HCT116 (cell line): ENCODE measurements around the gene UNC79. TPM values are rescaled to one million over a fixed set of nuclear protein-coding genes. Genes with fewer than 3 reads are reported as not detected.

Experiments used
- ATAC-seq: fragments of 200-7000 bp; cut with Tn5 transposase; 2 replicates; pipeline ENCODE4 v1.9.1; 2020; ENCODE audit warnings: mild to moderate bottlenecking, moderate library complexity
- Bru-seq: library from RNA; stranded (reverse); fragments of 400-500 nt; gene quantifications from one replicate; lab custom pipeline; 2021; lab: Mats Ljungman, UMichigan
- BruChase-seq, 2 experiments: library from RNA; stranded (reverse); fragments of 400-500 nt; gene quantifications; one replicate each; lab custom pipeline; 2021; lab: Mats Ljungman, UMichigan
- BruUV-seq: library from RNA; stranded (reverse); fragments of 400-500 nt; replicated peaks from 2 replicates; lab custom pipeline; 2021; lab: Mats Ljungman, UMichigan
- CTCF ChIA-PET: fragments of 300-600 bp; sonication (Branson Sonifier 250); formaldehyde crosslinking; loops from one replicate; lab custom pipeline; 2021; ENCODE audit warnings: antibody characterized with exemption; lab: Charles Lee
- POLR2A ChIA-PET: fragments of 300-600, 350-600 bp; sonication (Branson Sonifier 250); formaldehyde crosslinking; loops from one replicate; lab custom pipeline; 2021; ENCODE audit warnings: antibody characterized with exemption; lab: Charles Lee
- RAD21 ChIA-PET, 2 experiments: fragments of 300-600 bp; sonication (Branson Sonifier 250); formaldehyde crosslinking; loops; one replicate each; lab custom pipeline; 2023; ENCODE audit warnings: low total read pairs in 2 of 2; ENCODE audit not compliant: uncharacterized antibody in 2 of 2, unreplicated experiment in 2 of 2, low non-redundant PET in 1 of 2; lab: Charles Lee
- DNase-seq: peaks from one replicate; pipeline ENCODE4 v3.0.0-alpha.2; 2010; ENCODE audit warnings: low read depth, low spot score
- H2AFZ ChIP-seq: fragments of 200-600 bp; shearing (Covaris generic), sonication (generic); 2 replicates; pipeline ENCODE4 v1.6.1; 2017; ENCODE audit warnings: low read depth, mixed run types, mixed read lengths, antibody characterized with exemption, low read length; ENCODE audit not compliant: poor library complexity, severe bottlenecking
- H3K27ac ChIP-seq: 2 replicates; pipeline ENCODE4 v1.5.1; 2012; ENCODE audit warnings: low read depth, low read length
- H3K27me3 ChIP-seq: fragments of 200-600 bp; sonication (generic); 2 replicates; pipeline ENCODE4 v1.6.1; 2016; ENCODE audit warnings: mixed run types, low read length, mixed read lengths; ENCODE audit not compliant: insufficient read depth
- H3K36me3 ChIP-seq, 2 experiments: fragments of 200-500 bp in 1 of 2; fragments of 200-600 bp in 1 of 2; sonication (Bioruptor generic) in 1 of 2; sonication (generic) in 1 of 2; 2 replicates each; pipeline versions ENCODE4 v1.5.1 to v1.6.1; 2014 to 2016; ENCODE audit warnings: low read length in 2 of 2, inconsistent platforms in 1 of 2, mixed read lengths in 1 of 2, mixed run types in 1 of 2; ENCODE audit not compliant: insufficient read depth in 2 of 2, control insufficient read depth in 1 of 2
- H3K4me1 ChIP-seq, 2 experiments: fragments of 200-600 bp in 1 of 2; sonication (generic) in 1 of 2; 2 replicates each; pipeline versions ENCODE4 v1.5.1 to v1.6.1; 2012 to 2017; ENCODE audit warnings: low read length in 2 of 2, inconsistent platforms in 1 of 2, mild to moderate bottlenecking in 1 of 2, mixed read lengths in 1 of 2, mixed run types in 1 of 2, moderate library complexity in 1 of 2; ENCODE audit not compliant: insufficient read depth in 2 of 2, control insufficient read depth in 1 of 2
- H3K4me2 ChIP-seq: fragments of 200-600 bp; sonication (generic); 2 replicates; pipeline ENCODE4 v1.6.1; 2017; ENCODE audit warnings: mixed run types, low read length, mixed read lengths
- H3K4me3 ChIP-seq, 2 experiments: fragments of 200-600 bp in 1 of 2; sonication (generic) in 1 of 2; replicated peaks in 1 of 2; 2 replicates each; pipeline ENCODE4 v1.5.1; 2011 to 2016; ENCODE audit warnings: low read length in 2 of 2, control low read depth in 1 of 2, low read depth in 1 of 2, mild to moderate bottlenecking in 1 of 2, mixed read lengths in 1 of 2, mixed run types in 1 of 2
- H3K79me2 ChIP-seq: fragments of 200-600 bp; sonication (generic); 2 replicates; pipeline ENCODE4 v1.6.1; 2017; ENCODE audit warnings: mild to moderate bottlenecking, mixed run types, low read length, moderate library complexity, mixed read lengths; ENCODE audit not compliant: insufficient read depth
- H3K9ac ChIP-seq: fragments of 200-600 bp; sonication (generic); 2 replicates; pipeline ENCODE4 v1.6.1; 2016; ENCODE audit warnings: low read length, mixed read lengths
- H3K9me2 ChIP-seq: fragments of 200-600 bp; sonication (generic), shearing (Covaris generic); 2 replicates; pipeline ENCODE4 v1.6.1; 2017; ENCODE audit warnings: mixed run types, mild to moderate bottlenecking, moderate library complexity; ENCODE audit not compliant: insufficient read depth
- H3K9me3 ChIP-seq, 2 experiments: fragments of 200-500 bp in 1 of 2; fragments of 200-600 bp in 1 of 2; sonication (Bioruptor generic) in 1 of 2; sonication (generic) in 1 of 2; 2 replicates each; pipeline ENCODE4 v1.6.1; 2014 to 2017; ENCODE audit warnings: low read length in 2 of 2, mixed read lengths in 2 of 2, inconsistent platforms in 1 of 2, low read depth in 1 of 2, mild to moderate bottlenecking in 1 of 2, mixed run types in 1 of 2, moderate library complexity in 1 of 2; ENCODE audit not compliant: control insufficient read depth in 1 of 2, insufficient read depth in 1 of 2
- H4K20me1 ChIP-seq: fragments of 200-600 bp; sonication (generic), shearing (Covaris generic); 2 replicates; pipeline ENCODE4 v1.6.1; 2017; ENCODE audit warnings: mixed run types, mild to moderate bottlenecking, moderate library complexity; ENCODE audit not compliant: insufficient read depth
- CBX3 ChIP-seq: IDR thresholded peaks from 2 replicates; pipeline ENCODE4 v1.6.1; 2012; ENCODE audit warnings: low read depth
- CEBPB ChIP-seq: IDR thresholded peaks from 2 replicates; pipeline ENCODE4 v1.6.1; 2012; ENCODE audit warnings: low read depth
- EGR1 ChIP-seq: IDR thresholded peaks from 2 replicates; pipeline ENCODE4 v1.6.1; 2012; ENCODE audit warnings: low read depth
- EZH2 ChIP-seq: fragments of 200-600 bp; sonication (generic); IDR thresholded peaks from 2 replicates; pipeline ENCODE4 v1.6.1; 2017; ENCODE audit warnings: antibody characterized with exemption, mixed run types
- EZH2phosphoT487 ChIP-seq: fragments of 200-600 bp; IDR thresholded peaks from 2 replicates; pipeline ENCODE4 v1.6.1; 2018; ENCODE audit warnings: antibody characterized with exemption, borderline replicate concordance
- FOSL1 ChIP-seq: IDR thresholded peaks from 2 replicates; pipeline ENCODE4 v1.6.1; 2012; ENCODE audit warnings: low read depth
- POLR2A ChIP-seq: IDR thresholded peaks from 2 replicates; pipeline ENCODE4 v1.7.0; 2011; ENCODE audit warnings: borderline replicate concordance; ENCODE audit not compliant: insufficient read depth, insufficient read length; ENCODE audit errors: extremely low read depth
- REST ChIP-seq: IDR thresholded peaks from 2 replicates; pipeline ENCODE4 v1.6.1; 2012; ENCODE audit warnings: low read depth
- SRF ChIP-seq: IDR thresholded peaks from 2 replicates; pipeline ENCODE4 v1.6.1; 2012; ENCODE audit warnings: low read depth
- YY1 ChIP-seq: IDR thresholded peaks from 2 replicates; pipeline ENCODE4 v1.6.1; 2011; ENCODE audit warnings: low read length, low read depth, moderate library complexity, mild to moderate bottlenecking; ENCODE audit not compliant: insufficient replicate concordance; ENCODE audit errors: extremely low read depth
- ZBTB33 ChIP-seq: IDR thresholded peaks from 2 replicates; pipeline ENCODE4 v1.6.1; 2011; ENCODE audit warnings: mild to moderate bottlenecking, low read length, moderate library complexity; ENCODE audit not compliant: insufficient replicate concordance; ENCODE audit errors: extremely low read depth
- intact Hi-C: fragments of 100-400 bp; cut with micrococcal nuclease; formaldehyde crosslinking; loops from 2 replicates; pipeline ENCODE4 v1.10.0; 2022
- long read RNA-seq: library from polyadenylated mRNA; unstranded; transcript quantifications from one replicate; pipeline ENCODE4 v2.0.0, GENCODE V29; 2021; ENCODE audit not compliant: unreplicated experiment
- polyA plus RNA-seq: library from polyadenylated mRNA; unstranded; fragments of >200 nt; gene quantifications from 2 replicates; pipeline ENCODE4 v1.2.1, GENCODE V29; 2012; ENCODE audit warnings: missing spikeins
- total RNA-seq: library from RNA; stranded (reverse); gene quantifications from one replicate; pipeline ENCODE4 v1.2.1, GENCODE V29; 2021; ENCODE audit not compliant: unreplicated experiment

Gene UNC79
- total RNA-seq (0.10 TPM), Bru-seq, nascent RNA (percentile 24 among the genes with signal in this experiment), BruChase-seq, experiment 1, labeled RNA remaining after a 6-hour chase (percentile 20 among the genes with signal in this experiment), BruChase-seq, experiment 2, labeled RNA remaining after a 2-hour chase (percentile 27 among the genes with signal in this experiment)
- 0.08 and 0.09 TPM in 2 replicates for polyA plus RNA-seq
- long read RNA-seq, result 0 reads

GRCh38 chr14:93430315-93431035 is at the start of gene UNC79:
TSS of gene UNC79 (plus strand) at chr14:93430939. CDS start at chr14:93431030, 91 bp downstream.
- Histone ChIP-seq H3K9me2 (no peaks in the 10 kb centered on the region), H3K79me2 (no peaks in the 10 kb centered on the region), H3K27me3 (peaks cover 18% of the 10 kb centered on the region), H3K36me3 (no peaks in the 10 kb centered on the region), H3K4me2 (no peak within 1 kb of the TSS), H3K27ac (no peak within 1 kb of the TSS), H3K9ac (no peak within 1 kb of the TSS), H3K4me3 (no peak within 1 kb of the TSS)
- no peak for DNase-seq
- intact Hi-C loops, result no loop called here
- no peak for ATAC-seq
- CTCF ChIA-PET, result no interaction called here
- TF ChIP-seq FOSL1 (no peak), EZH2 (no peak), ZBTB33 (no peak), EZH2phosphoT487 (no peak)
- TF ChIP-seq, all 23 proteins: peak for 0
- Histone ChIP-seq H4K20me1 (no peaks in the 10 kb centered on the region), H2AFZ (no peak within 1 kb of the TSS), H3K4me1 (no peaks in the 10 kb centered on the region), H3K9me3 (no peaks in the 10 kb centered on the region)
- ChIA-PET RAD21 (no interaction called here), POLR2A (no interaction called here)
- no TSS peak for BruUV-seq

- no peak overlapping the region for H3K4me2 ChIP-seq
- CTCF ChIA-PET, result no interaction called here
- H3K9me2 ChIP-seq, result no peaks in the 10 kb centered on the region; the same call in 1 of the 2 replicates
- H3K36me3 ChIP-seq, result no peaks in the 10 kb centered on the region
- POLR2A ChIA-PET, result no interaction called here
- ATAC-seq (no peak), DNase-seq (no peak)
- no peaks in the 10 kb centered on the region for H3K4me1 ChIP-seq
- no TSS peak for BruUV-seq
- H3K27ac ChIP-seq, result no peak overlapping the region
- H2AFZ ChIP-seq, result no peak overlapping the region
- H3K27me3 ChIP-seq, result peaks cover 26% of the 10 kb centered on the region; the same call in 1 of the 2 replicates
- intact Hi-C loops, result no loop called here
- H3K4me3 ChIP-seq, result no peak overlapping the region
- no peaks in the 10 kb centered on the region for H3K79me2 ChIP-seq
- H4K20me1 ChIP-seq, result no peaks in the 10 kb centered on the region
- no peaks in the 10 kb centered on the region for H3K9me3 ChIP-seq
- RAD21 ChIA-PET, result no interaction called here
- no peak overlapping the region for H3K9ac ChIP-seq
- TF ChIP-seq POLR2A (no peak), FOSL1 (no peak), EGR1 (no peak), REST (no peak), CBX3 (no peak), SRF (no peak), CEBPB (no peak), YY1 (no peak)
Measured at GRCh38 chr14:93381644-93382043, 49.1 kb upstream of the UNC79 start.
